ENCODE data around the gene SELENOV.

Gene SELENOV

DNA sequence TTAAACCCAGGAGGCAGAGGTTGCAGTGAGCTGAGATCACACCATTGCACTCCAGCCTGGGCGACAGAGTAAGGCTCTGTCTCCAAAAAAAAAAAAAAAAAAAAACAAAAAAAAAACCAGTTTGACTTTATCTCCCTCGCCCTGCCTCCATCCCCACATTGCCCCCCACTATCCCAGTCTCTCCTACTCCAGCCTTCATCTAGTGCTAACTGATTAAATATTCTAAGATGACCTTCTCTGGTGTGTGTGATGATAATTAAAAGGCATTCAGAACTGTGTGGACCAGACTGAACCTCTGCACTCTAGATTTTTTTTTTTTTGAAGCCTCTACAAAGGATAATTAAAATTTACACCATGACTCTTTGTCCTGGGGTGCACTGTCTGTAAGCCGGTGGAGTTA lies 22.2 kb upstream of the SELENOV start:
- TF ChIP-seq RARB (CRISPR knock-in tag; IDR thresholded peaks at IDR 0.05) (no peak), PPARA (CRISPR knock-in tag; IDR thresholded peaks at IDR 0.05; ENCODE audit: borderline replicate concordance) (no peak), OSR1 (CRISPR knock-in tag; IDR thresholded peaks at IDR 0.05) (no peak), ISL1 (CRISPR knock-in tag; IDR thresholded peaks at IDR 0.05) (no peak), ZC3H10 (CRISPR knock-in tag; IDR thresholded peaks at IDR 0.05) (no peak), ZFP30 (CRISPR knock-in tag; IDR thresholded peaks at IDR 0.05) (no peak), ZNF70 (CRISPR knock-in tag; IDR thresholded peaks at IDR 0.05) (no peak), TCF4 (CRISPR knock-in tag; IDR thresholded peaks at IDR 0.05; ENCODE audit: borderline replicate concordance) (no peak), ZNF565 (CRISPR knock-in tag; conservative IDR thresholded peaks at IDR 0.05; ENCODE audit: low read depth) (no peak), CSDC2 (CRISPR knock-in tag; IDR thresholded peaks at IDR 0.05) (no peak), ZNF8 (CRISPR knock-in tag; IDR thresholded peaks at IDR 0.05) (no peak), ARNTL (CRISPR knock-in tag; IDR thresholded peaks at IDR 0.05; ENCODE audit: borderline replicate concordance, low read depth) (no peak), SNAI2 (CRISPR knock-in tag; IDR thresholded peaks at IDR 0.05) (no peak), GLIS3 (CRISPR knock-in tag; IDR thresholded peaks at IDR 0.05) (no peak), BACH2 (CRISPR knock-in tag; IDR thresholded peaks at IDR 0.05; ENCODE audit: borderline replicate concordance) (no peak)
- TF ChIP-seq, protein P1, sequence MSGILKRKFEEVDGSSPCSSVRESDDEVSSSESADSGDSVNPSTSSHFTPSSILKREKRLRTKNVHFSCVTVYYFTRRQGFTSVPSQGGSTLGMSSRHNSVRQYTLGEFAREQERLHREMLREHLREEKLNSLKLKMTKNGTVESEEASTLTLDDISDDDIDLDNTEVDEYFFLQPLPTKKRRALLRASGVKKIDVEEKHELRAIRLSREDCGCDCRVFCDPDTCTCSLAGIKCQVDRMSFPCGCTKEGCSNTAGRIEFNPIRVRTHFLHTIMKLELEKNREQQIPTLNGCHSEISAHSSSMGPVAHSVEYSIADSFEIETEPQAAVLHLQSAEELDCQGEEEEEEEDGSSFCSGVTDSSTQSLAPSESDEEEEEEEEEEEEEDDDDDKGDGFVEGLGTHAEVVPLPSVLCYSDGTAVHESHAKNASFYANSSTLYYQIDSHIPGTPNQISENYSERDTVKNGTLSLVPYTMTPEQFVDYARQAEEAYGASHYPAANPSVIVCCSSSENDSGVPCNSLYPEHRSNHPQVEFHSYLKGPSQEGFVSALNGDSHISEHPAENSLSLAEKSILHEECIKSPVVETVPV (CRISPR knock-in tag; IDR thresholded peaks at IDR 0.05), result no peak
- TF ChIP-seq, protein P2, sequence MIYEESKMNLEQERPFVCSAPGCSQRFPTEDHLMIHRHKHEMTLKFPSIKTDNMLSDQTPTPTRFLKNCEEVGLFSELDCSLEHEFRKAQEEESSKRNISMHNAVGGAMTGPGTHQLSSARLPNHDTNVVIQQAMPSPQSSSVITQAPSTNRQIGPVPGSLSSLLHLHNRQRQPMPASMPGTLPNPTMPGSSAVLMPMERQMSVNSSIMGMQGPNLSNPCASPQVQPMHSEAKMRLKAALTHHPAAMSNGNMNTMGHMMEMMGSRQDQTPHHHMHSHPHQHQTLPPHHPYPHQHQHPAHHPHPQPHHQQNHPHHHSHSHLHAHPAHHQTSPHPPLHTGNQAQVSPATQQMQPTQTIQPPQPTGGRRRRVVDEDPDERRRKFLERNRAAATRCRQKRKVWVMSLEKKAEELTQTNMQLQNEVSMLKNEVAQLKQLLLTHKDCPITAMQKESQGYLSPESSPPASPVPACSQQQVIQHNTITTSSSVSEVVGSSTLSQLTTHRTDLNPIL (CRISPR knock-in tag; IDR thresholded peaks at IDR 0.05; ENCODE audit: low read depth), result no peak
- TF ChIP-seq, protein P3, sequence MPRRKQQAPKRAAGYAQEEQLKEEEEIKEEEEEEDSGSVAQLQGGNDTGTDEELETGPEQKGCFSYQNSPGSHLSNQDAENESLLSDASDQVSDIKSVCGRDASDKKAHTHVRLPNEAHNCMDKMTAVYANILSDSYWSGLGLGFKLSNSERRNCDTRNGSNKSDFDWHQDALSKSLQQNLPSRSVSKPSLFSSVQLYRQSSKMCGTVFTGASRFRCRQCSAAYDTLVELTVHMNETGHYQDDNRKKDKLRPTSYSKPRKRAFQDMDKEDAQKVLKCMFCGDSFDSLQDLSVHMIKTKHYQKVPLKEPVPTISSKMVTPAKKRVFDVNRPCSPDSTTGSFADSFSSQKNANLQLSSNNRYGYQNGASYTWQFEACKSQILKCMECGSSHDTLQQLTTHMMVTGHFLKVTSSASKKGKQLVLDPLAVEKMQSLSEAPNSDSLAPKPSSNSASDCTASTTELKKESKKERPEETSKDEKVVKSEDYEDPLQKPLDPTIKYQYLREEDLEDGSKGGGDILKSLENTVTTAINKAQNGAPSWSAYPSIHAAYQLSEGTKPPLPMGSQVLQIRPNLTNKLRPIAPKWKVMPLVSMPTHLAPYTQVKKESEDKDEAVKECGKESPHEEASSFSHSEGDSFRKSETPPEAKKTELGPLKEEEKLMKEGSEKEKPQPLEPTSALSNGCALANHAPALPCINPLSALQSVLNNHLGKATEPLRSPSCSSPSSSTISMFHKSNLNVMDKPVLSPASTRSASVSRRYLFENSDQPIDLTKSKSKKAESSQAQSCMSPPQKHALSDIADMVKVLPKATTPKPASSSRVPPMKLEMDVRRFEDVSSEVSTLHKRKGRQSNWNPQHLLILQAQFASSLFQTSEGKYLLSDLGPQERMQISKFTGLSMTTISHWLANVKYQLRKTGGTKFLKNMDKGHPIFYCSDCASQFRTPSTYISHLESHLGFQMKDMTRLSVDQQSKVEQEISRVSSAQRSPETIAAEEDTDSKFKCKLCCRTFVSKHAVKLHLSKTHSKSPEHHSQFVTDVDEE (CRISPR knock-in tag; IDR thresholded peaks at IDR 0.05), result no peak
- TF ChIP-seq, protein P4, sequence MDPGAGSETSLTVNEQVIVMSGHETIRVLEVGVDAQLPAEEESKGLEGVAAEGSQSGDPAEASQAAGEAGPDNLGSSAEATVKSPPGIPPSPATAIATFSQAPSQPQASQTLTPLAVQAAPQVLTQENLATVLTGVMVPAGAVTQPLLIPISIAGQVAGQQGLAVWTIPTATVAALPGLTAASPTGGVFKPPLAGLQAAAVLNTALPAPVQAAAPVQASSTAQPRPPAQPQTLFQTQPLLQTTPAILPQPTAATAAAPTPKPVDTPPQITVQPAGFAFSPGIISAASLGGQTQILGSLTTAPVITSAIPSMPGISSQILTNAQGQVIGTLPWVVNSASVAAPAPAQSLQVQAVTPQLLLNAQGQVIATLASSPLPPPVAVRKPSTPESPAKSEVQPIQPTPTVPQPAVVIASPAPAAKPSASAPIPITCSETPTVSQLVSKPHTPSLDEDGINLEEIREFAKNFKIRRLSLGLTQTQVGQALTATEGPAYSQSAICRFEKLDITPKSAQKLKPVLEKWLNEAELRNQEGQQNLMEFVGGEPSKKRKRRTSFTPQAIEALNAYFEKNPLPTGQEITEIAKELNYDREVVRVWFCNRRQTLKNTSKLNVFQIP (CRISPR knock-in tag; IDR thresholded peaks at IDR 0.05; ENCODE audit: borderline replicate concordance, low read depth), result no peak

DNA sequence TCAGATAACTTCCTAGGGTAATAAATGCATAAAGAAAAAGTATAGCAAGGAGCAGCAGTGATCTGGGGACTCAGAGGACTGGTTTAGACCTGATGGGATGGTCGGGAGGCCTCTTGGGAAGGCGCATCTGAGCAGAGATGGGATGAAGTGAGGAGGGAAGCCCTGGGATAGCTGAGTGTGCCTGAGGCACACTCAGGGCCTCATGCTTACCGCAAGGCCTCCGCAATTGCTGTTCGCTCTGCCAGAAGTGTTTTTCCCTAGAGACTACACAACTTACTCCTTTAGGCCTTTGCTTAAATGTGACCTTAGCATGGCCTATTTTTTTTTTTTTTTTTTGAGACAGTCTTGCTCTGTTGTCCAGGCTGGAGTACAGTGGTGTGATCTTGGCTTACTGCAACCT lies 20.3 kb upstream of the SELENOV start:
- ATAC-seq, result no peak
- TF ChIP-seq TOX (CRISPR knock-in tag; IDR thresholded peaks at IDR 0.05; ENCODE audit: borderline replicate concordance) (no peak), ISL1 (CRISPR knock-in tag; IDR thresholded peaks at IDR 0.05) (no peak), ZFP3 (CRISPR knock-in tag; IDR thresholded peaks at IDR 0.05) (no peak), SNAI2 (CRISPR knock-in tag; IDR thresholded peaks at IDR 0.05) (no peak), ZNF565 (CRISPR knock-in tag; conservative IDR thresholded peaks at IDR 0.05; ENCODE audit: low read depth) (no peak), CSDC2 (CRISPR knock-in tag; IDR thresholded peaks at IDR 0.05) (no peak), ZFP30 (CRISPR knock-in tag; IDR thresholded peaks at IDR 0.05) (no peak), ZNF70 (CRISPR knock-in tag; IDR thresholded peaks at IDR 0.05) (no peak), PPARA (CRISPR knock-in tag; IDR thresholded peaks at IDR 0.05; ENCODE audit: borderline replicate concordance) (no peak), ZNF8 (CRISPR knock-in tag; IDR thresholded peaks at IDR 0.05) (no peak), RARB (CRISPR knock-in tag; IDR thresholded peaks at IDR 0.05) (no peak), ARNTL (CRISPR knock-in tag; IDR thresholded peaks at IDR 0.05; ENCODE audit: borderline replicate concordance, low read depth) (no peak), OSR1 (CRISPR knock-in tag; IDR thresholded peaks at IDR 0.05) (no peak)
- TF ChIP-seq, protein P2 (CRISPR knock-in tag; IDR thresholded peaks at IDR 0.05; ENCODE audit: low read depth), result no peak
- TF ChIP-seq, protein P4 (CRISPR knock-in tag; IDR thresholded peaks at IDR 0.05; ENCODE audit: borderline replicate concordance, low read depth), result no peak
- TF ChIP-seq, protein P1 (CRISPR knock-in tag; IDR thresholded peaks at IDR 0.05), result no peak

More for the DNA sequence above, 22.2 kb upstream of the SELENOV start:
- no peak for ATAC-seq
